SK-N-SH (cell line): ENCODE data around the gene PRPH.

ENCODE experiments used
- CTCF ChIP-seq: fragments of 200-600 bp; sonication (generic); IDR thresholded peaks from 2 replicates; pipeline ENCODE4 v1.6.1; 2017; ENCODE audit warnings: antibody characterized with exemption, mild to moderate bottlenecking, moderate library complexity
- GATA2 ChIP-seq: sonication (generic); formaldehyde crosslinking; IDR thresholded peaks from 2 replicates; pipeline ENCODE4 v1.5.0; 2020; ENCODE audit warnings: mild to moderate bottlenecking, missing genetic modification reagents
- JUND ChIP-seq: IDR thresholded peaks from 2 replicates; pipeline ENCODE4 v1.4.0; 2012
- MXI1 ChIP-seq: IDR thresholded peaks from 2 replicates; pipeline ENCODE4 v1.6.1; 2012; ENCODE audit warnings: mild to moderate bottlenecking, low read depth, low read length, improper control_type of control experiment
- POLR2AphosphoS5 ChIP-seq: IDR thresholded peaks from 2 replicates; pipeline ENCODE4 v1.6.1; 2012; ENCODE audit warnings: low read depth, low read length
- REST ChIP-seq: IDR thresholded peaks from 2 replicates; pipeline ENCODE4 v1.6.1; 2012; ENCODE audit warnings: mild to moderate bottlenecking, low read depth, low read length, moderate library complexity
- RFX5 ChIP-seq: IDR thresholded peaks from 2 replicates; pipeline ENCODE4 v1.6.1; 2012; ENCODE audit warnings: mild to moderate bottlenecking, improper control_type of control experiment, low read length
- TEAD4 ChIP-seq: IDR thresholded peaks from 2 replicates; pipeline ENCODE4 v1.4.0; 2012; ENCODE audit warnings: mild to moderate bottlenecking, borderline replicate concordance; ENCODE audit not compliant: insufficient read depth

GRCh38 chr12:49264873-49265792 is 29.8 kb upstream of the PRPH start, which contains the start of gene TUBA1C:
- TF ChIP-seq CTCF, result no peak
- no peak for TF ChIP-seq TEAD4
- no peak for TF ChIP-seq MXI1
- peak; percentile 56; the same call in 1 of the 2 replicates for TF ChIP-seq POLR2AphosphoS5
- no peak for TF ChIP-seq RFX5
- TF ChIP-seq JUND, result peak; percentile 90
- TF ChIP-seq GATA2 (CRISPR knock-in tag), result no peak
- no peak for TF ChIP-seq REST
